Fibroblast of mammary gland (primary cell): ENCODE results near the gene COG7.
A peak's percentile ranks its signal among the peaks of the same experiment; 100 is the strongest.

Source experiments
- DNase-seq: peaks from one replicate; pipeline ENCODE4 v3.0.0-alpha.2; 2010; ENCODE audit warnings: low read depth
- H3K4me3 ChIP-seq: 2 replicates; pipeline ENCODE4 v1.5.1; 2011; ENCODE audit warnings: low read depth, mild to moderate bottlenecking, low read length, moderate library complexity; ENCODE audit not compliant: control insufficient read depth
- TF ChIP-seq, protein P1 (sequence below): conservative IDR thresholded peaks from 2 replicates; pipeline ENCODE4 v1.5.1; 2011; ENCODE audit warnings: low read depth, low read length, inconsistent platforms; ENCODE audit not compliant: control insufficient read depth, insufficient read depth

The COG7 gene

DNA sequence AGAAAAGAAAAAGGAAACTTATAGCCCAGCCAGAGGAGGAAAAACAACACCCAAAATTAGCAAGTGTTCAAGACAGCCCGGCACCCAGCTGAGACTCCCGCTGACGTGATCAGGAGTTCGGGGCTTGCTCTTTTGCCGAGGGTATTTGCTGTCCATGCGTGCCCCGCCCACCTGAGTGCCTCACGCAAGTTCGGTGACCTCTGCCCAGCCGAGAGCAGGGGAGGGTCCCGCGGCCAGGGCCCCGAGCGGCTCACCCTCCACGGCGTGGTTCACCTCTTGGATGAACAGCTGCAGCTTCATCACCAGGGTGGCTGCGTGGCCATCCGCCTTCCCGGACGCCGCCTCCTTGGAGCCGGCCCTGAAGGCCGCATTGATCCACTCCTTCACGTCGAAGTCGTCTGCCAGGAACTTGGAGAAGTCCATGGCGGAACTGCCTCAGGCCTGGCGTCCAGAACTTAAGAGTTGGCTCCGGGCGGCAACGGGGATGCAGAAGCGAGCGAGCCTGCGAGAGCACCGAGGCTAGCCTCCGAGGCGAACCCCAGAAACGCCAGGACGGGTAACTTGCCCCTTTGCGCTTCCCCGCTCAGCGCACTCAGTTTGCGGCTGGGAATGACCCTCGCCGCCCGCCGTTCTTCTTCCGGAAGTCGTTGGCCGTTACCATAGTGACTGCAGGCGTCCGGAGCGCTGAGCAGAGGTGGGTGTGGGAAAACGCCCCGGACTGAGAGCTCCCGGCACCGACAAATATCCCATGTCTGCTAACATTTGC, at the start of gene COG7:
COG7 (minus strand) TSS at position 618 of the 766 bp plus-strand sequence; CDS start at position 423, 195 bp downstream.
- H3K4me3 ChIP-seq, result peak within 1 kb of the TSS; percentile 91
- peak; percentile 84 for DNase-seq
- TF ChIP-seq, protein P1, sequence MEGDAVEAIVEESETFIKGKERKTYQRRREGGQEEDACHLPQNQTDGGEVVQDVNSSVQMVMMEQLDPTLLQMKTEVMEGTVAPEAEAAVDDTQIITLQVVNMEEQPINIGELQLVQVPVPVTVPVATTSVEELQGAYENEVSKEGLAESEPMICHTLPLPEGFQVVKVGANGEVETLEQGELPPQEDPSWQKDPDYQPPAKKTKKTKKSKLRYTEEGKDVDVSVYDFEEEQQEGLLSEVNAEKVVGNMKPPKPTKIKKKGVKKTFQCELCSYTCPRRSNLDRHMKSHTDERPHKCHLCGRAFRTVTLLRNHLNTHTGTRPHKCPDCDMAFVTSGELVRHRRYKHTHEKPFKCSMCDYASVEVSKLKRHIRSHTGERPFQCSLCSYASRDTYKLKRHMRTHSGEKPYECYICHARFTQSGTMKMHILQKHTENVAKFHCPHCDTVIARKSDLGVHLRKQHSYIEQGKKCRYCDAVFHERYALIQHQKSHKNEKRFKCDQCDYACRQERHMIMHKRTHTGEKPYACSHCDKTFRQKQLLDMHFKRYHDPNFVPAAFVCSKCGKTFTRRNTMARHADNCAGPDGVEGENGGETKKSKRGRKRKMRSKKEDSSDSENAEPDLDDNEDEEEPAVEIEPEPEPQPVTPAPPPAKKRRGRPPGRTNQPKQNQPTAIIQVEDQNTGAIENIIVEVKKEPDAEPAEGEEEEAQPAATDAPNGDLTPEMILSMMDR, result no peak

DNA sequence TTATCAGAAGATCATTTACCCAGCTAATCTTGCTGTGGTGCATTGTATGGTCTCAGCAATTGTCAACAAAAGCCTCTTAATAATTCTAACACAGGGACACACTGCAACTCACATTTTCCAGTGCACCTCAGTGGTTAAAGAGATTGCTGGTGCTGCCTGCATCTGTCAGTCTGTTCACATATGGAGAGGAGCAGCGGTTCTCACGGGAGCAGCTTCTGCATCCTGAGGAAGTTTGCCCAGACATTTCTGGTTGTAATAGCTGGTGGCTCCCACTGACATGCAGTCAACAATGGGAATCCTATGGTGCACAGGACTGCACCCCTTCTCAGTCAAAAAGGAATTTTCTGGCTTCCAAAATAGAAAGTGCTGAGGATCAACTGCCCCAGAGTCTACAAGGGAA, 49.5 kb upstream of the COG7 start:
- H3K4me3 ChIP-seq, result no peak overlapping the region
- TF ChIP-seq, protein P1, result no peak
- no peak for DNase-seq

DNA sequence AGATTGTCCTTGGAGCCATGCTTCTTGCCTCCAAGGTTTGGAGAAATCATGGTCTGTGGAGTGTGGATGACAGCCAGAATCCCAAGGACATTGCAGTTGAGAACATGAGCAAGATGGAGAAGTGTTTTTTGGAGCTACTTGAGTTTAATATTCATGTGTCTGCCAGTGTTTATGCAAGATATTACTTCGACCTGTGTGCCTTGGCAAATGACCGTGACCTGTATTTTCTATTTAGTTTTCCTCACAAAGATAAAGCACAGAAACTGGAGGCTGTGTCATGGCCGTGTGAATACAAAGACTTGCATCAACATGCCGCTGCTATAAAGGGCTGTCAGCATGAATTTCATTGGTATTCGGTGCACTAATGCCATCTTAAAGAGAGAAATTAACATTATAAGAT, 48.3 kb upstream of the COG7 start:
- H3K4me3 ChIP-seq, result no peak overlapping the region
- DNase-seq, result no peak
- TF ChIP-seq, protein P1, result no peak

DNA sequence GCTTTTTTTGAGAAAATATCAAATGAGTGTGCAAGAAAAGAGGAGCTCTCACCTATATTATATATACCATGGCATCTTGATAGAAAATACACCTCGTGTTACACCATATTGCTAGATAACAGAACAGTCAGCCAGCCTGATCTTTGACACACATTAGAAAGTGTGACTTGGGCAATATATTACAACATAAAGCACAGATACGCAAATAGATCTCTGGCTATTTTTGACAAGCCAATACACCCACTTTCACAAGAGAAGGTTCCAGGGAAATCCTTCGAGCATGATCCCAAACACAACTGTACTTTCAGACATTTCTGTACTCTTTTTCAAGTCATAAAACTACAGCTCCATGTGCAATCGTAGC, 47.9 kb upstream of the COG7 start:
- TF ChIP-seq, protein P1, result no peak
- DNase-seq, result no peak
- H3K4me3 ChIP-seq, result no peak overlapping the region

DNA sequence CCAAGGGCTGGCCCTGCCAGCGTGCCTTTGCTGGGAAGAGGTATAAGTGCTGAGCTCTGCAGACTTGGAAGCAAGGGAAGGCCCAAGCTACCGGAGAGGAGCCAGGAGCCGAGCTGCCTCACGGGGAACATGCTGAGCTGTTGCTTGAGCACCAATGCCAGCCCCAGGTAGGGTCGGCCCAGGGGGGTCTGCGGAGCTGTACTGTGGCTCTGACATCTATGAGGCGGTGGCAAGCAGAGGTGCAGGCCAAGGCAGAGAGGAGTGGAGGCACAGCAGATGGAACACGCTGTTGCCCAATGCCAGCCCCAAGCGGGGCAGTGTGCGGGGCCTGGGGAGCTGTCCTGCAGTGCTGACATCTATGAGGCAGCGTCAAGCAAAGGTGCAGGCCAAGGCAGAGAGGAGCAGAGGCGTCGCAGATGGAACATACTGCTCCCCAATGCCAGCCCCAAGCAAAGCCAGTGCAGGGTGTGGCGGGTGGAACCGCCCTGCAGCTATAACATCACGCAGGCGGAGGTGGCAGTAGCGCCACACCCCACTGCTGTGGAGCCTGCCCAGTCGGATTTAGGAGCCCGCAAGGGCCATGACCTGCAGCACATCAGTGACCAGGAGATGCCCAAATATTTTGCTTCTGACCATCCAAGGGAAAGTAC, 47.3 kb upstream of the COG7 start:
- DNase-seq, result no peak
- TF ChIP-seq, protein P1, result no peak
- H3K4me3 ChIP-seq, result no peak overlapping the region

DNA sequence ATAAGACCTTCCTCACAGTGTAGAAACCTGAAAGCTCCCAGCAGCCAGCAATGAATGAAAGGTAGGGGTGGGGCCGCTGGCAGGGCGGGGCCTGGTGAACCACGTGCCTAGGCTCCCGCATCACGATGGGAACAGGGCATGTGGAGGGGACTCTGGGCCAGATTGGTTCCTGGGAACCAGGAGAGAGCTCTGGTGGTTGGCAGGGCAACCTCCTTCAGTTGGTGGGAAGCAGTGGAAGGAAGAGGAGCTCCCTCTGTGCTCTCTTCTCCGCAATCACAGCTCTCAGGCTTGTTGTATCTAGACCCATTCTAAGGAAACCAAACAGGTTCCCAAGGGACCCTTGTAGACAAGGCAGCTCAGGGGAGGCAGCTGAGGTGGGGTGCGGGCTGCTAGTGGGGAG, 46.8 kb upstream of the COG7 start:
- H3K4me3 ChIP-seq, result no peak overlapping the region
- TF ChIP-seq, protein P1, result no peak
- DNase-seq, result no peak
